NCI-H2227 (cell line): Measurements from ENCODE around the gene HP1BP3.
A peak's percentile ranks its signal among the peaks of the same experiment; 100 is the strongest.

Experiments used
- DNase-seq: peaks from one replicate; lab custom pipeline; 2025; ENCODE audit not compliant: unreplicated experiment; lab: John Stamatoyannopoulos, UW

HP1BP3 gene

DNA sequence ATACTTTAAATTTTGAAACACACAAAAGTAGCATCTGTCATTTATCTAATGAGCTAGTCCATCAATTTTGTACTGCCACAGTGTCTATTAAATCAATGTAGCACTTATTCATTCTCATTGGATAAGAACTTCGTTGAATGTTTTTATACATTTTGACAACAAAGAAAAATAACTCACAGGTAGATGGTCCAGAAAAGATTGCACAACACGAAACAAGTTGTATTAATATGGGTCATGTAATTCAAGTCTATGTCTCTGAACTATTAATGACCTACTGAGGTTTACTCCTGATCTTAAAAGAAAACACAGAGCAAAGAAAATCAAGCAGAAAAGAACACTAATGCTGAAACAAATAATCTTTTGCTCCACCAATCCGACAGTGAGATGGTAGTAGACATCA is 15.3 kb downstream of the HP1BP3 start:
- no peak for DNase-seq

GRCh38 chr1:20770314-20771087 is 16.6 kb downstream of the HP1BP3 start:
- DNase-seq: no peak

DNA sequence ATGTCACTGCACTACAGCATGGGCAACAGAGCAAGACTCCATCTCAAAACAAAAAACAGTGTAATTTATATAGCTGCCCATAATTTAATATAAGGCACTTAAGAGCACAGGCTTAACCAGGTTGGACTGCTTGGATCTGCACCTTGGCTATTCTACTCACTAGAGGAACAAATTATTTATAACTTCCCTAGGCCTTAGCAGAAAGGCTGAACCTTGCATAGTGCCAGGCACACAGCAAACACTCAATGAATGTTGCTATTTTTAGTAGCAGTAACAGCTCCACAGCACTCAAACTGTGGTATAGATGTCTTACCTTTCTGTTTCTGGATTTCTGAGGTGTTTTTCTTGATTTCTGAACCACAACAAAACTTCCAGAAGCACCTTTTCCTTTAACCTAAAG is 19.8 kb downstream of the HP1BP3 start:
- no peak for DNase-seq

DNA sequence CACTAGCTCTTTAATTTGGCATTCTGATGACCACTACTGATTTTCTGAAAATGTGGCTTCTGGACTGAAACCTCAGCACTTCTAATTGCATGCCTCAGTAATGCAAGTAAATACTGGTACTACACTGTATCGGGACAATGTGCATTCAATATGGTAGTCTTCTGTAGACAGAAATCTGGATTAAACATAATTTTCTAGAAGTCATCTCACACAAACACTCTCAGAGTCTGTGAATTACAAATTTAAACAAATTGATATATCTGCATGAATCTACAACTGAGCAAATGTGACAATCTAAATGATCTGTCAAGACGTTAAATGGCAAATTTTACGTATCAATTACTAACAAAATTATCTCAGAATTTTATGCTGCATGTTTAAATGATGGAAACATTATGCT is 23.7 kb downstream of the HP1BP3 start:
- DNase-seq: no peak

DNA sequence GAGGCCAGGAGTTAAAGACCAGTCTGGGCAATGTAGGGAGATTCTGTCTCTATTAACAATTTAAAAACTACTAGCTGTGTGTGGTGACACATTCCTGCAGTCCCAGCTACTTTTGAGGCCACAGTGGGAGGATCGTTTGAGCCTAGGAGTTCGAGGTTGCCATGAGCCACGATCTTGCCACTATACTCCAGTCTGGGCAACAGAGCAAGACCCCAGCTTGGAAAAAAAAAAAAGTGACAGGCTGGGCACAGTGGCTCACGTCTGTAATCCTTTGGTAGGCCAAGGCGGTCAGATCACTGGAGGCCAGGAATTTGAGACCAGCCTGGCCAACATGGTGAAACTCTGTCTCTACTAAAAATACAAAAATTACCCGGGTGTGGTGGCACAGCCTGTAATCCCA is 26.8 kb downstream of the HP1BP3 start:
- no peak for DNase-seq

DNA sequence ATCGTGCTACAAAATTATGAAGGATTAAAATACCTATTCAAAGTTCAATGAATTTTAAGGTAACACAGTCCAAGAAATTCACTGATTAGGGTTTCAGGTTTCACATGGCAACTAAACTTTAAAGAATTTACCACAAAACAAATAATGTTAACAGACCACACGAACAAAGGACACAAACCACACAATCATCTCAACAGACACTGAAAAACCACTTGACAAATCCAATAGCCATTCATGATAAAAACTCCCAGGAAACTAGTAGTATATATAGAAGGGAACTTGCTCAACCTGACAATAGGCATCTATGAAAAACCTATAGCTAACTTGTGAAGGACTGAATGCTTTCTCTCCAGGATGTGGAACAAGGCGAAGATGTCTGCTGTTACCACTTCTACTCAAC is 33.5 kb downstream of the HP1BP3 start:
- DNase-seq: no peak

DNA sequence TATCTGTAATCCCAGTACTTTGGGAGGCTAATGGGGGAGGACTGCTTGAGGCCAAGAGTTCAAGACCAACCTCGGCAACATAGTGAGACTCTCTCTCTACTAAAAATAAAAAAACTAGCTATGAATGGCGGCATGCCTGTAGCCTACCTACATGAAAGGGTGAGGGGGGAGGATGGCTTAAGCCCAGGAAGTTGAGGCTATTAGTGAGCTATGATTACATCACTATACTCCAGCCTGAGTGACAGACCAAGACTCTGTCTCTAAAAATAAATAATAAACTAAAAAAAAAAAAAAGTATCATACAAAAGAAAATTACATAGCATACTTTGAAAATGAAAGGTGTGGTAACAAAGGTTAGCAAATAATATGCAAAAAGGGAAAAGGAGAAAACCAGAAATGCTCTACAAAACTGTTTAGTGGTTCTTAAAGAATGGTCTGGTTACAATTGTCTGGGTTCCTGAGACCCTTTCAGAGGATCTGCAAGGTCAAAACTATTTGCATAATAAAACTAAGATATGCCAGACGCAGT is 35.6 kb downstream of the HP1BP3 start:
- DNase-seq: no peak

DNA sequence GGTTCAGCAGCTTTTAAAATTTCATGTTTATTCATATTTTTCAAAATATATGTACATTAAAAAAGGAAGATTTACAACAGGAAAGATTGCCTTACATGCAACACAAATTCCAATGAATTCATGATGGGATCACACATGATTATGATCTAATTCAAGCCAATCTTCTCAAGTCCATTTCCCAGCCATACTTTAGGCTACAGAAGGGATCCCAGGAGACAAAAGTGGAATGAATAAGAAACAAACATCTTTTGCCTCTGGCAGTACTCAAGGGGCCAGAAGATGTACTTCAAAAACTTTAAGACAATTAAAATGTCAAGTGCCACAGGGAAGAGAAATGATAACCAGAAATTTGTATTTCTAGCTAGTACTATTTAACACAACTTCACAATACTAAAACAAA is 44.4 kb downstream of the HP1BP3 start:
- DNase-seq: no peak

DNA sequence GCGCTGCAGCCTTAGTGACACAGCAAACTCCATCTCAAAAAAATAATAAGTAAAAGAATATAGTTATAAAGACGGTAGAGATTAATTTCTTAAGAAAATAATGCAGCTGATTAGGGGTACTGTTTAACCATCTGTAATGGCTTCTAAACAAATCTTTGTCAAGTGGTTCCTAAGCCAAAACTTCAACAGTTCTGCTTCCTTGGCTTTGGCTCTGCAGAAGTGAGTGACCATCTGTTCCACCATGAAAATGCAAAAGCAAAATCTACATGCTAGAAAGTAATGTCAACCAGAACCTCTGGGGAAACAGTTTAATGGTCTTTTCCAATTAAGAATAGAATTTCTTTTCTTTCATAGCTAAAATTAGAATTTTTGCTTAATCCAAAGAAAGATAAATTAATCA is 46.3 kb downstream of the HP1BP3 start:
- DNase-seq: no peak

DNA sequence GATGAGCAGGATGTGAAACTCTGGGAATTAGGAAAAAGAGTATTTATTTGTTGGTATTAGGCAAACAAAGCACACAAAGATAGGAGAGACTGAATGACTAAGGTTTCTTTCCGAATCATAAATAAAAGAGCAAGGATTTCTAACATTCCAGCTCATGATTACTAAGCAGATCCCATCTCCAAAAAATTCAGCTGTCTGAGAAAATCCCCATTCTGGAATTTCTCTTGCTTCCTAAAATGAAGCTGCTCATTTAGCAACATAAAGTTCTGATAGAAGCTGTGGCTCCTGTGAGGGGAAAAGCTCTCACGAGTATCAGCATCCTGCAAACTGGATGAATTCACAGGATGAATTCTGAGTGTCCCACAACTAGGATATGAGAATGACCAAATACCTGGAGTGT is 47.9 kb downstream of the HP1BP3 start:
- no peak for DNase-seq

GRCh38 chr1:20735581-20736111 is 51.5 kb downstream of the HP1BP3 start:
- no peak for DNase-seq

DNA sequence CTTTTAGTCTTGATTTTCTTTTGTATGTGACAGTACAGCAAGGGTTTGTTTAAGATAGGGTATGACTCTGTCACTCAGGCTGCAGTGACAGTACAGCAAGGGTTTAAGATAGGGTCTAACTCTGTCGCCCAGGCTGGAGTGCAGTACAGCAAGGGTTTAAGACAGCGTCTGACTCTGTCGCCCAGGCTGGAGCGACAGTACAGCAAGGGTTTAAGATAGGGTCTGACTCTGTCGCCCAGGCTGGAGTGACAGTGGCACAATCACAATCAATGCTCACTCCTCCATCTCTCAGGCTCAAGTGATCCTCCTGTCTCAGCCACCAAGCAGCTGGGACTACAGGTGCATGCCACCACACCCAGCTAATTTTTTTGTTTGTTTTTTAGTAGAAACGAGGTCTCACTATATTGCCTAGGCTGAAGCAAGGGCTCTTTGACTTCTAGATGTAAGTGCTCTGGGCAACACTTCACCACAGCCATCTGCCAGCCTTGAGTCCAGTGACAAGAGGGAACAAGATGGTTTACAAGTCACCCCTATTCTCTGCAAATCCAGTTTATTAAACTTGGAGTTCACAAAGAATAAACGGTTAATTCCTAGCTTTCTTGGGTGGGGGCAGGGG is 53.6 kb downstream of the HP1BP3 start:
- DNase-seq: no peak

DNA sequence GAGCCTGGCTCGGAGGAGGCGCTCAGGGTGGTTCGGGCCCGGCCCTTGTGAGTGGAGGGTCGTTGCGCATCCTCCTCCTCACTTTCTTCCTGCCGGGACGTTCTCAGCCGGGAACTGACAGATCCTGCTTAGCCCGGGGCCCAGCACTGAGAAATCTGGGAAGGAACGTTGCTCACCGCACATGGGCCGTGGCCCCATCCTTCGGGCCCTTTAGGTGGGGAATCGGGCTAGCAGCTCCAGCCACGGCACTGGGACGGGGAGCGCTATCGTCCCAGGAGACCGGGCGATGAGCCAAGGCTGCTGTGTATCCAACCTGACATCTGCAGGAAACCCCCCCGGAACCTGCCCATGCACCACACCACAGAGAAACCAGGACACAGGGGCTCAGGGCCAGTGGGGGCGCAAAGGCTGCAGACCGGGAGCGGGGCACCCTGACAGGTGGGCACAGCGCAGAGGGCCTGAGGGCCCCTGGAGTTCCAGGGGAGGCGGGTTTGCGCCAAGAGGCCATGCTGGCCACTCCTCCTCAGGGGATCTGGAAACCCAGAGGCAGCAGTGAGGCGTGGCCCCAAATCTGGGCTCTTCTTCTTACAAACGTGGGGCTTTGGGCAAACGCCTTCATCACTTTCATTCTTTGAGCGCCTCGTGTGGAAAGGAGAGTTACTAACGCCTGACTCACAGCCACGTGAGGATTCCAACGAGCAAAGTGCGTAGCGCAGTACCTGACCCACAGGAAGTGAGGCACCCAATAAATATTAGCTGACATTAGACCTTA is 54.3 kb downstream of the HP1BP3 start, which contains the start of gene SH2D5:
Gene SH2D5 (minus strand): TSS at position 116 of the 772 bp plus-strand sequence. CDS start 4,659 bp downstream, outside the sequence.
- peak; percentile 84 for DNase-seq

DNA sequence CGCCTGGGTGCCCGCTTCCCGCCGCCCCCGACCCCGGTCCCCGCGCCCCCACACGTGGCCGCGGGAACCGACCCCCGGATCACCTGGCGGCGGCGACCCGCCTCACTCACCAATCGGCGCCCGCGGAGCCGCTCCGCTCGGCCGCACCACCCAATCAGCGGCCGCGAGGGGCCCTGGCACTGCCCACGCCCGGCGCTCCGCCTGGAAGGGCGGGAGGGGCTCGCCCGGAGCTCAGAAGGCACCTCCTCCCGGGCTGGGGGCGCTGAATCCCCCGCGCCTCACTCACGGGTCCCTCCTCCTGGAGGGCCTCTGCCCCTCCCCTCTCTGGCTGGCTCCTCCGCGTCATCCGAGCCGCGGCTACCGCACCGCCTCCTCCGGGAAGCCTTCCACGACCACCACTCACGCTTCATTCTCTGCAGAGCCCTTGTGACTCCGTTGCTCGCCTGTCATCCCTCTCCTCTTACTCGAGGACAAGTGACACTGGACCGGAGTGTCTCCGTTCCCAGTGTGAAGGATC is 55.0 kb downstream of the HP1BP3 start:
- DNase-seq: peak; percentile 91

DNA sequence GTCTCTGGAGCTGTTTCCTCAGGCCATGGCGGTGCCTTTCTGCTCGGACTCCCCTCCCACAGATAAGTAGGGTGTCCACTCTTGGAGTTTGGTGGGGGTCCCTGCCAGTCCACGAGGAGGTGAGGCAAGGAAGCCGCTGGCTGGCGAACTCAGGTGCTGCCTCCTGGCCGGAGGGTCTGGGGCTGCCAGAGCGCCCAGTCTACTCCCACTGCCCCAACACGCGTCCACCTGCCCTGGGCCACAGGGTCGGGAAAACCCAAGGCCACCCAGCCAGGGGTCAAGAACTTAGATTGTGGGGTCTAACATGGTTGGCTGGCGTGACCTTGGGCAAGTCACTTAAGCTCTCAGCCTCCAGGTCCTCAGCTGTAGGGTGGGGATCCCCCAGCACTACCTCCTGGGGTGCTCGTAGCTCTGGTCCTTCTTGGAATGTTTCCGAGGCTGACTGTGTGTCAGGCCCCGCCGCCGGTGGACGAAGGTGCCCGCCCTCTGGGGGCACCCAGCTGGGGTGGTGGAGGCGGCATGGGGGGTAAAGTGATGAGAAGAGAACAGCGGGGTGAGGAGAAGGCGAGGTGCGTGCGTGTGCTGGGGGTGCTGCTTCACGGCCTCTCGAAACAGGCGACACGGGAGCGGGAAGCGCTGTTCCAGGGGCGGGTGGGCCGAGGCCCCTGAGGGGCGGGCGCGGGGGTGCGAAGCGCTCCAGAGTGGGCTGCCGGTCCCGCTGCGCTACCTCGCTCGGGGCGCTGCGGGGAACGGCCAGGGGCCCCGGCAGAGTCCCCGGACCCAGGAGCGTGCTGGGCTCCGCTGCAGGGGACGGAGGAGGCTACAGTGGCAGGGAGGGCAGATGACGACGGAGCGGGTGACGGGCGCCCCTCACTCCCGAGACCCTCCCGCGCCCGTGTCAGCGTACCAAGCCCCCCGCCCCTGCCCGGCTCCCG is 55.8 kb downstream of the HP1BP3 start:
- DNase-seq: peak; percentile 29

DNA sequence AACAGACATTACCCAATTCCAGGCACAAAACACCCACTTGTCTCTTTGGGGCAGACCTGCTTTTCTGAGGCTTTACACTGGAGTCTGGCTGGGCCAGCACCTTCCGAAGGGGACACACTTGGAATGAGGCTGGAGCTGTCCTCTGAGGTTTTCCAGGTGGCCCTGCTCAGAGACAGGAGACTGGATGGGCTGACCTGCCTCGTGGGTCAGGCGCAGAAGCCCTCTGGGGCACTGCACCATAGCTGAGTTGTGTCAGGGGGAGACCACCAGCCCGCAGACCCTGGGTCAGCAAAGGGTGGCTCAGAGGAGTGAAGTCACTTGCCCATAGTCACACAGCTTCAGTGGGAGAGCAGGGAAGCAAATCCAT is 56.4 kb downstream of the HP1BP3 start:
- DNase-seq: no peak

GRCh38 chr1:20729990-20730689 is 57.0 kb downstream of the HP1BP3 start:
- no peak for DNase-seq

GRCh38 chr1:20729155-20729931 is 57.8 kb downstream of the HP1BP3 start:
- DNase-seq: no peak
